GM19099 (cell line): Measurements from ENCODE around the gene PHKA1.

Experiments used
- POLR2A ChIP-seq: IDR thresholded peaks from 3 replicates; pipeline ENCODE4 v1.6.1; 2011; ENCODE audit warnings: low read depth; ENCODE audit not compliant: insufficient read length; ENCODE audit errors: extremely low read depth

PHKA1 gene

DNA sequence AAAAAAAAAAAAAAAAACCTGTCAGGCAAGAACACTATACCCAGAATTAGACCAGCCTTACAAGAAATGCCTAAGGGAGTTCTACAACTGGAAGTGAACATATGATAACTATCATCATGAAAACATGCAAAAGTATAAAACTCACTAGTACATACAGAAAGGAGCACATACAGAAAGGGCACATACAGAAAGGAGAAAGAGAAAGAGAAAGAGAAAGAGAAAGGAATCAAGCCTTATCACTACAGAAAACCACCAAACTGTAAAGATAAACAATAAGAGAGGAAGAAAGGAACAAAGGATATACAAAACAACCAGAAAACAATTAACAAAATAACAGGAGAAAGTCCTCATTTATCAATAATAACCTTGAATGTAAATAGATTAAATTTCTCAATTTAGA lies 50.4 kb downstream of the PHKA1 start:
- TF ChIP-seq POLR2A, result no peak

DNA sequence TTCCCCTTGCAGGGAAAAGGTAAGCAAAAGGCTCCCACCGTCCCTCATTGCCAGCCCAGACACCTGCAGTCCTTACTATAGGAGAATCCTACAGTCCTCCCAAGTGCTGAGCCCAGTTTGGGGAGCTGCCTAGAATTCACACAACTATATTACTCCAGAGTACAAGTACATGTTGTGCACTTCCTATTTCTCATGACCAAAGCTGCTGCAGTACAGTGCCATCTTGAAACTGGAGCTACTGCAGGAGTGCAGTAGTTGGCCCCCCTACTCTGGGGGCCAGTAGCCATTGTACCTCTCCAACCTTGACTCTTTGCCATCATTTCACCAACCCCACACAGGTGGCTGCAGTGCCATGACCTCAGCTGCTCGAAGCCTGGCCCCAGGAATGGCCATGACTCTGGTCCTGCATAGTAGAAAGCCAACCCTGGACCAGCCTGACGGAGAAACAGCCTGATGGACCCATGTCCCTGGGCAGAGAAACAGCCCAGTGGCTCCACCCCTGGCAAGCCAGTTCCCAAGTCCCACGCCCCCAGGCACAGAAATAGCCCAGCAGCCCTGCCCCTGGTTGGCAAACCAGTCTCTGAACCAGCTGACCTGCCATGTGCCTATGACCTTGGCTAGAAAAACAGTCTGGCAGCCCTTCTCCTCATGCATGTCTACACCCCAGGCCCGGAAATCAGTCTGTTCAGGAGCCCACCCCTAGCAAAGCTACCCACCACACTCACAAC lies 51.9 kb downstream of the PHKA1 start:
- TF ChIP-seq POLR2A, result no peak

DNA sequence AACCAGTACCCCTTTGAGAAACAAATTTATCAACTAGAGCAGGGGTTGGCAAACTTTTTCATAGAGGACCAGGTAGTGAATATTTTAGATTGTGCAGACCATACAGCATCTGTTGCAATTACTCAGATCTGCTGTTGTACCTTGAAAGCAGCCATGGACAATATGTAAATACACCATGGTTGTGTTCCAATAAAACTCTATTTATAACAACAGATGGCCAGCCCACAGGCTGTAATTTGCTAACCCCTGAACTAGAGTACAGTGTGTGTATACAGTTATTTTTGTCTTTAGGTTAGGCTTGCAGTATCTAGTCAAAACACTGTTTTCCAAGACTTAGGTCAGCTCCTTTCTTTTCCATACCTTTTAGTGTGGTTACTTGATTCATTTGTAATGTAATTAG lies 54.4 kb downstream of the PHKA1 start:
- TF ChIP-seq POLR2A, result no peak

DNA sequence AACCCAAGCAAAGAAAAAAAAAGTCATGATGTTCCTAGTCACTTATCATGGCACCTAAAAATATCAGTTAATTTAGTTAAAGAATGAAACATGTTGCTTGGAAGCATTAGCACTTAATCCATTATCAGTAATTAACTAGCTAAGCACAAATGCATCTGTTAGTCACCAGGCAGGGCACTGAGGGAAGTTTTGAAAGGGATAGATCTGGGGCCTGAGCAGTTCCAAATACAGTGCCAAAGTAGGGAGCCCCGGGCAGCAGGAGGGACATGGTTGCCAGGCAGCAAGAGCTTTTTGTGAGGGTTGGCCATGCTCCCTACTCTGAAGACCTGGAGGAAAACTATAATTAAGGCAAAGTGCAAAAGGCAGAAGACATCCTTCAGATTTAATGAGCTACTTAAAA lies 62.0 kb downstream of the PHKA1 start:
- TF ChIP-seq POLR2A, result no peak

DNA sequence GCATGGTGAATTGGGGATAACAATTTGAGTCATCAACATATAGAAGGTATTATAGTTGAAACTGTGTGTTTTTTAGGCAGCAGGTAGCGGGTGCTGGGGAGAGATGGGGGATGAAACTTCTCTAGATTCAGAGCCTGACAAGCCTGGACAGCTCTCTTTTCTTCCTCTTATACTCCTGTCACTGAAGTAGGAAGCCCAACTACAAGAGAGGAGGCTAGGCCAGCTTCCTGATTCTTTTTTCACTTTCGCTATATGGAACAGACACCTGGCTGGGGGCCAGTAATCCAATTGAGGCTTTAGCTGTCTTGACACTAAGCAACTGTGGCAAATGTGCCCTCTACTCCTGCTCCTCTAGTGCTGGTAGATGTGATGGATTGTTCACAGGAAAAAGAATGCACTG lies 69.2 kb downstream of the PHKA1 start:
- TF ChIP-seq POLR2A, result no peak

DNA sequence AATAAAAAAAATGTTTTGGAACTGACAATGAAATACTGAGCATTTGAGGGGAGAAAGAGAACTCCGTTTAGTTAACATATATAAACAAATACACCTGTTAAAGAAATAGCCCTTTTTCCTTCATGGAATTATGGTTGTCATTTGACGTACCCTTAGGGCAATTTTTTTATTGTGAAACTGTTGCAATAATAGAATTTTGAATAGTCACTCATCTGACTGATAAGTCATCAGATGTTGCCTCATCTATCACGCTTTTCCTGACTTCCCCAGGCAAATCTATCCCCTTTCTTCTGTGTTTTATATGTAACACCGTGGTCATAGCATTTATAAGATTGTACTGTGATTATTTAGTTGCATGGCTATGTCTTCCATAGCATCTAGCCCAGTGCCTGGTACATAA lies 72.5 kb downstream of the PHKA1 start:
- no peak for TF ChIP-seq POLR2A

DNA sequence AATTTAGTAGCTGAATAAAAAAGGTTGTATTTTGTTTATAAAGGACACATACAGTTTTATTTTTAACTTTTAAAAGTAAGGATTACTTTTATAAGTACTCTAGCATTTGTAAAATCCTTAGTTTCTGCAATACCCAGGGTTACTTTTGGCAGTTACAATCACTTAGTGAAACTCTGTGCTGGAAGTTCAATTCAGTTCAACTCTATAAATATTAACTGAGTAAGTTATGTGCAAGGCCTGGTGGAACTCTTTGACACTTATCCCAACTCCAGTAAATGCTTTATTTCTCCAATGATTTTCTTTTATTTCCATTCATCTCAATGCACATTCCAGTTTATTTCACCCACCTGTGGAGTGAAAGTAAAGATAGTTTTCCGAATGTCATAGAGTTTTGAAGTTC lies 78.2 kb downstream of the PHKA1 start:
- TF ChIP-seq POLR2A, result no peak

DNA sequence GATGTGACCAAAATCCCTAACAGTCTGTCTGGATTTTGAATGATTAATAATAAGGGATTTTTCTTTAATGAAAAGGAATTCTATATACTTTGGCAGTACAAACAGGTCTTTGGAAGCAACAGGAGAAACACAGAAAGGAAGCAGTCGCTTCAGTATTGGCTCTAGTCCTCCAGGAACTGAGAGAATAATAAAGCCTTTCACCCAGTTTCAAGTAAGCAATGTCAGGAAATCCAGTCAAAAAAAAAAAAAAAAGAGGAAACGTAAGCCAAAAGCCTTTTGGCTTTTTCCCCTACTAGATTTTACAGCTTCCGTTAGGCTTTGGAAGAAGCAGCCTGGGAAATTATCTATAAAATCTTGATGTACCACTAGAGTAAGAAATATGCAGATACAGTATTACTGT lies 79.8 kb downstream of the PHKA1 start:
- TF ChIP-seq POLR2A, result no peak

DNA sequence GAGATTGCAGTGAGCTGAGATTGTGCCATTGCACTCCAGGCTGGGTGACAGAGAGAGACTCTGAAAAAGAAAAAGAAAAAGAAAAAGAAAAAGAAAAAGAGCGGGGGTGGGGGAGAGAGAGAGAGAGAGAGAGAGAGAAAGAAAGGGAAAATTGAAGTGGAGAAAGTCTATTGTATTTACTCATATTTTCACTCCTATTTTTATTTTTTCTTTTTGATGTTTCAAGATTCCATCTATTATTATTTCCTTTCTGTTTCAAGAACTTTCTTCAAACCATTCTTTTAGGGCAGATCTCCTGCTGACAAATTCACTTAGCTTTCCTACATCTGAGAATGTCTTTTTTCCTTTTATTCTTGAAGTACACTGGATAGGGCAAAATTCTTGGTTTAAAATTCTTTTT lies 83.9 kb downstream of the PHKA1 start:
- no peak for TF ChIP-seq POLR2A

DNA sequence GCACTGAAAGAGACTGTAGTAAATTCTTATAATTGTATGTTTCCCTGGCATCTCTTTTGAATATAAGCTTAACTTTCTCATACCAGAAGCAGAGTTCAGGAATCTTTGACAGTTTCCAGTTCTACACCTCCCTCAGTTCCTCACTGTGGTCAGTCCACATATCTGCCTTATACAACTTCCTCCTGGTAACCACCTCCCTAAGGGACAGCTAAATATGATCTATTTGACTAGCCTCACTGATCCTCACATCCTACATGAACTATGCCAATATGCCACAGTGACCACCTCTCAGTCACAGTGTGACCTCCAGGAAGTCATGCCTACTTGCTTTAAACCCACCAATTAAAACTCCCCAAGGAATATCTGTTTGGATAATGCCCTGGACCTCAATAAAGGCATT lies 89.9 kb downstream of the PHKA1 start:
- TF ChIP-seq POLR2A, result no peak

DNA sequence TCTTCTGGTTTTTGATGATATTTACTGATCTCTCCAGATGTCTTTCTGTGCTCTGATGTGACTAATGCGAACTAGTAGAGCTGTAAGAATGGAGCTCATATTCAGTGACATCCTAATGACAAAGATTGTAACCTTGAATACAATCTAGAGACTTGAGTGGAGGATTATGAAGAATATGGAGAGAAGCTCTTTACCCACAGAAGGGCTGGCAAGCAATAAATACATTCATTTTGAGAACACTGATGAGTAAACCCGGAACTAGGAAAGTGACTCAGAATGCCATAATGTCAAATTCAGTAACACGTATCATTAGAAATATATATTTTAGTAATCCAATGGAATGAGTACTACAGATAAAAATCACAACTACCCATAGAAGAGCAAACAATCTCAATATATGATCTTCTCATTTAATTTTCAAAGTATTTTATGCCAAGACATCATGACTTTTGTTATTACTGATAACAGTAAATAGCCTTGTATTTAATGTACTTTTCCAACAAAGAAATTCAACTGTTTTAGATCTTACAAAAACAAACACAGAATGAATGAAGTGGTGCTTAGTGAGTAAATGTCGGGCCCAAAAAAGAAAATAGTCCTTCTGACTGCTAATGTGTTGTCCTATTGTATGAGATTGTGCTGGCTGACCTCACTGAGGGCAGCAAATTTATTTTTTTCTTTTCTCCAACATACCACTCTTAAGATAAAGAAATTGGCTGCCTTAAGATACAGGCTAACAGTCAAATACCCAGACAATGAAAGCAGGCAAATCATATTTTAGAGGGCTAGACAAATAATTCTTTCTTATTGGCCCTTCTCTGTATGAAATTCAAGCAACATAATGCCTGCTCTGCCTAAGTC lies 92.3 kb downstream of the PHKA1 start:
- TF ChIP-seq POLR2A, result no peak

DNA sequence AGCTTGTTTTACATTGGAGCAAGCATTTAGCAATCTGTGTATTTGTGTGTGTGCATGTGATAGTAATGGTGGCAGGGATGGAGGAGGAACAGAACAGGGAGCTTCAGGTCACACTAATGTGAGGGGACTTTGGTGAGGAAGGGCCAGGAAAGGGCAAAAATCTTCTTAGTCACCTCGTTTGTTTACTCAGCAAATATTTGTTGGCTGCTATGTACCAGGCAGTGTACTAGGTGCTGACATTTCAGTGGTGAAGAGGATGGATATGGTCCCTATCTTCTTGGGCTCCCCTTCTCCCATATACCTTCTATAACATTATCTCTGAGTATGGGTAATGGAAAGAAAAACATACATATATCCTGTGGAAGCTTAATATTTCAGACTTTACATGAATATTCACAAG lies 92.9 kb downstream of the PHKA1 start:
- no peak for TF ChIP-seq POLR2A

DNA sequence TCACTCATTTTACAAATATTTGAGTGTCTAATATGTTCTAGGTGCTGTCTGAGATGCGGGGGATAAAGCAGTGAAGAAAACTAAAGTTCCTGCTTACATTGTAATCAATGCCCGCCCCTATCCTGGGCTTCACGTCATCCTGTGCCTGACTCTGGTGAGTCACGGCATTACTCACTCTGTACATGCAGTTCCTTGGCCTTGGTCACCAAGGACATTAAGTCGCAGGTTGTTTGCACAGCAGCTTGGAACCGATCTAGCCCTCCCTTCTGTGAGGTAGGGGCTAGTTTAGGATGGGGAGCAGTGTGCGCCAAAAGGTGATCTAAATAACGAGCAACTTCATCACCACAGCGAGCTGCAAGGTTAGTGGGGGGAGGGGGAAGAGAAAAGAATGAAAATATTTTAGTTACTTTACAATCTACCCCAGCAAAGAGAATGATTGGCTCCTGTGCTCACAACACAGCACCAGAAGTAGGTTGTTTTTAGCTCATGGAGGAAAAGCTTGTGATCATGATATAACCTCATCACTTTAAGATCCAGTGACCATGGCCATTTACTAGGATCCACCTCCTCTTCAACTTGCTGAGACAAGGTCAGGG lies 93.5 kb downstream of the PHKA1 start:
- TF ChIP-seq POLR2A, result no peak

DNA sequence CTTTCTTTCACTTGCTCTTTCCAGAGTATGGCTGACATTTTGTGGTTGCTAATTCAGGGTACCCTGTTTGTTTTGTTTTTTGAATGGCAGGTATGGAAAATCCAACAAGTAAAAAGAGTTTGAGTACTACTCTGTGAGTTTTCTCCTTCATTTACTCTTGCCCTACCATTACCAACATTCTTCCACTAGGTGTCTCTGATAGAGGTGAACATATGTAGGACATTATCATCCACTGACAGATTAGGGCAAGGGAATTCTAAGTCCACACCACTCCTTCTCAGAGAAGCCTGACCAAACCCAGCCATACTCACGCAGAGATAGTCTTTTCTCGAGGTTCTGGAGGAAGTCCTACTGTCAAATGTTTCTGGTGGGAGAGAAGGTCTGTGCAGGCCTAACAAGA lies 104.8 kb downstream of the PHKA1 start:
- TF ChIP-seq POLR2A, result no peak

DNA sequence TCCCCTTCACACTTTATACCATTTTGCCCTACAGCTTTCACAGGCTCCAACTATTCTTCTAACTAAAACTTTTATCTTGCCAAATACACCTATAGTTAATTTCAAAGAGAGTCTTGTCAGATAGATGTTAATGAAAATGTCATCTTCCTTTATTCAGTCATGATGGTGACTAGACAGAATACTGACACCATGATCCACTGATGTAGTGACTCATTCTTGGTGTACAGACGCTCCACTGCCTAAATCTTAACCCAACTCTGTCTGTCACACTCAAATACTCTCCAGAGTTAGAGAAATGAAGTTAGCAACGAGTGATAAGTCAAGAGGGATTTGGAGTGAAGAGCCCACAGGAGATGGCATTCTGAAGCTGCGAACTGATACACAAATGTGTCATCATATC lies 109.4 kb downstream of the PHKA1 start:
- no peak for TF ChIP-seq POLR2A

DNA sequence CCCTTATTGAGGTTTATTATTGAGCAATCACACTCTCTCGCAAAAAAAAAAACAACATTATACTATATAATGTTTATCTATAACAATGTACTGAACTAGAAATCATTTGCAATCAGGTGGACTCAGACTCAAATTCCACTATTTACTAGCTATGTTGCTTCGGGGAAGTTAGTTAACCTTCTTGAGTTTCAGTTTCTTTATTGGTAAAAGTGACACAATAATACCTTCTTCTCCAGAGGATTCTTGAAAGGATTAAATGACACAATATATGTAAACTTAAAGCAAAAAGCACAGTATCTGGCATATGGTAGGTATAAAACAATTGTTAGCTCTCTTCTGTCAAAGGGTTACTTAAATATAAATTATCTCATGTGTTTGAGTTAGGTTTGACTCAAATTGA lies 110.0 kb downstream of the PHKA1 start:
- TF ChIP-seq POLR2A, result no peak
